ENCODE measurements around the gene DDX60. TPM values are rescaled to one million over a fixed set of nuclear protein-coding genes. Genes with fewer than 3 reads are reported as not detected.

DDX60 gene
- total RNA-seq, 1 experiment from 2014 or later = 4.7 TPM

- intact Hi-C loops (cut with micrococcal nuclease) = no loop called here
- H3K36me3 Mint-ChIP-seq (ENCODE audit: insufficient read depth, unreplicated experiment) = no peaks in the 10 kb centered on the region
- BruUV-seq (replicated peaks) = no TSS peak
- DNase-seq (ENCODE audit: unreplicated experiment) = no peak
- no peaks in the 10 kb centered on the region for H3K27me3 Mint-ChIP-seq (ENCODE audit: insufficient read depth, unreplicated experiment)
- H3K4me1 Mint-ChIP-seq (ENCODE audit: insufficient read depth, unreplicated experiment) = no peaks in the 10 kb centered on the region
- ChIA-PET CTCF (no interaction called here), POLR2A (no interaction called here)
- no peaks in the 10 kb centered on the region for H3K9me3 Mint-ChIP-seq (ENCODE audit: unreplicated experiment)
- no peak overlapping the region for H3K27ac Mint-ChIP-seq (ENCODE audit: low read depth, unreplicated experiment)
- no peak overlapping the region for H3K4me3 Mint-ChIP-seq (ENCODE audit: unreplicated experiment)
- TF ChIP-seq CTCF (IDR thresholded peaks at IDR 0.05; ENCODE audit: unreplicated experiment) = no peak
Measured at GRCh38 chr4:168177546-168178149, 140.9 kb downstream of the DDX60 start.

GRCh38 chr4:168174308-168174707 lies 144.2 kb downstream of the DDX60 start:
- no peak for DNase-seq (ENCODE audit: unreplicated experiment)
- Mint-ChIP-seq H3K9me3 (ENCODE audit: unreplicated experiment) (no peaks in the 10 kb centered on the region), H3K4me1 (ENCODE audit: insufficient read depth, unreplicated experiment) (no peaks in the 10 kb centered on the region), H3K36me3 (ENCODE audit: insufficient read depth, unreplicated experiment) (no peaks in the 10 kb centered on the region), H3K27me3 (ENCODE audit: insufficient read depth, unreplicated experiment) (no peaks in the 10 kb centered on the region), H3K4me3 (ENCODE audit: unreplicated experiment) (no peak overlapping the region), H3K27ac (ENCODE audit: low read depth, unreplicated experiment) (no peak overlapping the region)
- no peak for TF ChIP-seq CTCF (IDR thresholded peaks at IDR 0.05; ENCODE audit: unreplicated experiment)
- ChIA-PET CTCF (interaction anchor here (0.9 kb wide), 1 partner anchor 56 kb away, joined by 3 read pairs; no protein-coding TSS in a partner anchor), POLR2A (no interaction called here)
- no TSS peak for BruUV-seq (replicated peaks)
- intact Hi-C loops (cut with micrococcal nuclease) = no loop called here

- Mint-ChIP-seq H3K4me1 (ENCODE audit: insufficient read depth, unreplicated experiment) (no peaks in the 10 kb centered on the region), H3K4me3 (ENCODE audit: unreplicated experiment) (no peak overlapping the region), H3K9me3 (ENCODE audit: unreplicated experiment) (no peaks in the 10 kb centered on the region), H3K27me3 (ENCODE audit: insufficient read depth, unreplicated experiment) (no peaks in the 10 kb centered on the region), H3K36me3 (ENCODE audit: insufficient read depth, unreplicated experiment) (no peaks in the 10 kb centered on the region), H3K27ac (ENCODE audit: low read depth, unreplicated experiment) (no peak overlapping the region)
- no TSS peak for BruUV-seq (replicated peaks)
- no peak for DNase-seq (ENCODE audit: unreplicated experiment)
- intact Hi-C loops (cut with micrococcal nuclease) = no loop called here
- POLR2A ChIA-PET = interaction anchor here (0.5 kb wide), 1 partner anchor 529 kb away, joined by 3 read pairs; no protein-coding TSS in a partner anchor
- CTCF ChIA-PET = no interaction called here
- TF ChIP-seq CTCF (IDR thresholded peaks at IDR 0.05; ENCODE audit: unreplicated experiment) = no peak
Measured at GRCh38 chr4:168167714-168168284, 150.8 kb downstream of the DDX60 start.

Other genes starting within 250 kb of the DDX60 start
- gene ANXA10, start 226.2 kb downstream of the DDX60 start, total RNA-seq (2022) = not detected in 2 replicates
- 3.4 and 6.1 TPM in 2 replicates for gene DDX60L, start 161.7 kb upstream of the DDX60 start, total RNA-seq (2022)
- 94.6 and 191 TPM in 2 replicates for gene PALLD, start 178.3 kb upstream of the DDX60 start, total RNA-seq (2022)